GM13977 (cell line): ENCODE data around the gene C11orf68.

Source experiments
- DNase-seq: peaks from one replicate; pipeline ENCODE4 v3.0.0; 2012; ENCODE audit warnings: low spot score
- in situ Hi-C: fragments of 300-500 bp; cut with MboI; formaldehyde crosslinking; loops from one replicate; pipeline ENCODE4 v1.12.0; 2022; ENCODE audit warnings: low sequenced_read_pairs, low pct_unique_long_range_greater_than_20kb, mixed read lengths, inconsistent platforms; ENCODE audit not compliant: unreplicated experiment
- TF ChIP-seq, protein P1 (sequence below): IDR thresholded peaks from 2 replicates; pipeline ENCODE4 v1.5.1; 2012; ENCODE audit warnings: mild to moderate bottlenecking, control low read depth; ENCODE audit not compliant: insufficient read depth; ENCODE audit errors: extremely low read depth, missing control alignments

The C11orf68 gene

DNA sequence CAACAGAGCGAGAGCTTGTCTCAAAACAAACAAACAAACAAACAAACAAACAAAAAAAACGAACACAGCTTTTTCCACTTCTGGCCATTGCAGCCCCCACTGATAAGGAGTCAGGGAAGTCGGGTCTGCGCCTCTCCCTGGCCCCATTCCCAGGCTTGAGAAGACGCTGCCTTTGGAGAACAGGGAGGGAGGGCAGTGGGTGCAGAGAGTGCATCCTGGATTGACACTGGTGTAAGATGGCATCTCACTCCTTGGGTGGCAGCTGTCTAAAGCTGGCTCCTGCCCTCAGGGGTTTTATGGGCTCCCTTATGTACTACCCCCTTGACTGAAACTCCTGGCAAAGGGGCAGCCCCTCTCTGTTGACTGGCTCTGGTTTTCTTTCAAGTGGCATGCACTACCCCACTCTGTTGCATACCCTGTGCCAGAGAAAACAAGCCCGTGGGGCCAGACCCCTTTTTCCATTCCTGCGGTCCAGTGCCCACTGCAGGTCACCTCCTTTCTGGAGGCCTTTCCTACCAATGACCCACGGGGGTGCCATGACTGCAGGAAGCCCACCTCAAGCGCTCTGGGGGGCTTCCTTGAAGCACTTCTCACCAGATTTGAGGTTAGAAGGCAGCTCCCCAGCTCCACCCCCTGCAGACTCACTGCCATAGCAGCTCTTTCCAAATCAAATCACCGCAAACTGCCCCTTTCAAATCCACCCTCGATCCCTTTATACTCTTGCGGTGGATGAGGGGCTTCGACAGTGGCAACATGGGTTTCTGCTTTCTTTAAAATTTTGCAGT is 13.1 kb upstream of the C11orf68 start:
- in situ Hi-C loops: no loop called here
- TF ChIP-seq, protein P1, sequence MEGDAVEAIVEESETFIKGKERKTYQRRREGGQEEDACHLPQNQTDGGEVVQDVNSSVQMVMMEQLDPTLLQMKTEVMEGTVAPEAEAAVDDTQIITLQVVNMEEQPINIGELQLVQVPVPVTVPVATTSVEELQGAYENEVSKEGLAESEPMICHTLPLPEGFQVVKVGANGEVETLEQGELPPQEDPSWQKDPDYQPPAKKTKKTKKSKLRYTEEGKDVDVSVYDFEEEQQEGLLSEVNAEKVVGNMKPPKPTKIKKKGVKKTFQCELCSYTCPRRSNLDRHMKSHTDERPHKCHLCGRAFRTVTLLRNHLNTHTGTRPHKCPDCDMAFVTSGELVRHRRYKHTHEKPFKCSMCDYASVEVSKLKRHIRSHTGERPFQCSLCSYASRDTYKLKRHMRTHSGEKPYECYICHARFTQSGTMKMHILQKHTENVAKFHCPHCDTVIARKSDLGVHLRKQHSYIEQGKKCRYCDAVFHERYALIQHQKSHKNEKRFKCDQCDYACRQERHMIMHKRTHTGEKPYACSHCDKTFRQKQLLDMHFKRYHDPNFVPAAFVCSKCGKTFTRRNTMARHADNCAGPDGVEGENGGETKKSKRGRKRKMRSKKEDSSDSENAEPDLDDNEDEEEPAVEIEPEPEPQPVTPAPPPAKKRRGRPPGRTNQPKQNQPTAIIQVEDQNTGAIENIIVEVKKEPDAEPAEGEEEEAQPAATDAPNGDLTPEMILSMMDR: no peak
- no peak for DNase-seq

DNA sequence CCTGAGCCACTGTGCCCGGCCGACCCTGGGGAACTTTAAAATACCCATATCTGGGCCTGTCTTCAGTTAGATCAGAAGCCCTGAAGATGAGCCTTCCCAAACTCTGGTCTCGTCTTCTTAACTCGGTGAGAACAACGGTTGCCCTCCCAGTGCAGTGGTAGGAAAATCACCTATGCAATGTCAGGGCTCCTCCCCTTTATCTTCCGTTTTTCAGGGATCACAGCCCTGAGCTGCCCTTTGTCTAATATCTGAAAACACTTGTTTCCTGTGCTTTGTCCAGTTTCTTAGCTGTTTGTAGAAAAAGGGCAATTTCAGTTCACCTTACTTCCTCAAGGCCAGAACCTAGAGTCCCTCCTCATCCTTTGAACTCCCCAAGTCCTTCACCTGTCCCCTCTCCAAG is 9.8 kb upstream of the C11orf68 start:
- TF ChIP-seq, protein P1: no peak
- in situ Hi-C loops: no loop called here
- no peak for DNase-seq

DNA sequence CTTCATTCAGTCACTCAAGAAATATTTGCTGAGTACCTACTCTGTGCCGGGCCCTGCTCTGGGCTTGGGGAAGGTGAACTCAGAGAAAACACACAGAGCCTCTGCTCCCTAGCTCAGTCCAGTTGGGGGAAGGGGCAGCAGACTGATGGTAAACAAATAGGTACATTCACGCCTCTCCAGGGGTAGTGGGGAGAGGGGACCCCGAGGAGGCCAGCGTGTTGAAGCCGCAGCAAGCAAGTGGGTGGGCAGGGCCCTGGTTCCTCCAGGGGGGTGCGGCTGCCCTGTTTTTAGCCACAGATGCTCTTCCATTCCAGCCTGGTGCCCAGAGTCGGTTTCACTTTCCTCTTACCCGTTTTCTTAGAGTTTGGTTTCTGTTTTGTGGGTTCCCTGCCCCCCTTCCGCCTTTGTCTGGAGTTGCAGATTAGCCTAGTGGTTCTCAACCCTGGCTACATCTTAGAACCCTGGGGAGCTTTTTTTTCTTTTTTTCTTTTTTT is 9.1 kb upstream of the C11orf68 start:
- TF ChIP-seq, protein P1: no peak
- peak; percentile 89 for DNase-seq
- in situ Hi-C loops: no loop called here

DNA sequence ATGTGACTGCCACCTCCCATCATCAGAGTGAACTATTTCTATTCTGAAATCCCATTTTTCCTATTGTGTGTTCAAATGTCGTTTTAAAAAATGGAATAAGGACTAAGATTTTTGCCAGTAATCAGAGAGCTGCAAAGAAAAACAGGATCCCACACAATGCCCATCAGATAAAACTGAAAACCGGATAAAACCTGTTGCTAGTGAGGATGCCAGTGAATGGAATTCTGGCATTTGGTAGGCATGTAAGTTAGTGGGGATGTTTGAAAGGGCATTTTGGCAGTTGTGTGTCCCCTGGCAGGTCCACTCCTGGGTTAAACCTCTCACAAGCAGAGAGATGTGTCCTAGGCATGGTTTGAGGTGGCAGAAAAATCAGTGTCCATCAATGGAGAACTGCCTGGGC is 6.5 kb upstream of the C11orf68 start:
- in situ Hi-C loops: no loop called here
- no peak for DNase-seq
- TF ChIP-seq, protein P1: no peak

DNA sequence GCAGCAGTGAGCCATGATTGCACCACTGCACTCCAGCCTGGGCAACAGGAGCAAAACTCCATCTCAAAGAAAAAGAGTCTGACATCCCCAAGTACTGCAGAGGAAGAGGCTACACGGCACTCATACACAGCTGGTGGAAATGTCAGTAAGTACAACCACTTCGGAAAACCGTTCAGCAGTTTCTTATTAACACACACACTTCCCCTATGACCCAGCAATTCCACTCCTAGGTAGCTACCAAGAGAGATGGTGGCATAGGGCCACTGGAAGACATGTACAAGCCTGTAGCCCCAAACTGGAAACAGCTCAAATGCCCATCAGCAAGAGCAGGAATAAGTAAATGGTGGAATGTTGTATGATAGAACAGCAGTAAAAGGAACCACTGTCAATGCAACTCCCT is 3.7 kb upstream of the C11orf68 start:
- in situ Hi-C loops: no loop called here
- DNase-seq: no peak
- TF ChIP-seq, protein P1: no peak

DNA sequence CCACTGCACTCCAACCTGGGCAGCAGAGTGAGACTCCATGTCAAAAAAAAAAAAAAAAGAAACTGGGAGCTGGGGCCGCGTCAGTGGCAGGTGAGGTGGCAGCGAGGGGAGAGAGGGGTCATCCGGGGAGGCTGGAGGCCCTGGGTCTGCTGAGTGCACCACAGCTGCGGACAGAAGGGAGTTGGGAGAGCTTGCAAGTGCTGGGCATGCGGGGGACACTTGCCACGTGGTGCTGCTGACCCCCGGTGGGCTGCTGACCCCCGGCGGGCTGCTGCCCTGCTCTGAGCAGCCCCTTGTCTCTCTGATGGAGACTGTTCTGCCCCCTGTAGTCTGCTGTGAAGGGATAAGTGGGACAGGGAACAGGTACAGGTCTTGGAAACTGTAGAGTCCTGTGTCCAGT is 3.0 kb upstream of the C11orf68 start:
- in situ Hi-C loops: no loop called here
- TF ChIP-seq, protein P1: no peak
- DNase-seq: no peak
